DOHH2 (cell line): Measurements from ENCODE around the gene ABLIM2.

Experiments used
- H3F3A ChIP-seq: fragments of 200-600 bp; sonication (generic), shearing (Covaris generic); 2 replicates; pipeline ENCODE4 v1.6.0; 2016; ENCODE audit warnings: antibody characterized with exemption, mild to moderate bottlenecking; ENCODE audit not compliant: control insufficient read depth, insufficient read depth
- H3K27ac ChIP-seq: fragments of 200-600 bp; sonication (generic); 2 replicates; pipeline ENCODE4 v1.5.1; 2014; ENCODE audit warnings: low read depth, mild to moderate bottlenecking, low read length, moderate library complexity
- H3K27me3 ChIP-seq: fragments of 200-600 bp; sonication (generic); 2 replicates; pipeline ENCODE4 v1.6.1; 2014; ENCODE audit warnings: mild to moderate bottlenecking, low read length, mixed read lengths; ENCODE audit not compliant: control insufficient read depth
- H3K36me3 ChIP-seq: fragments of 200-600 bp; sonication (generic); 2 replicates; pipeline ENCODE4 v1.6.1; 2014; ENCODE audit warnings: mild to moderate bottlenecking, low read length, moderate library complexity, mixed read lengths; ENCODE audit not compliant: control insufficient read depth
- H3K4me1 ChIP-seq: fragments of 200-600 bp; sonication (generic); 2 replicates; pipeline ENCODE4 v1.6.1; 2014; ENCODE audit warnings: mild to moderate bottlenecking, low read length, mixed read lengths; ENCODE audit not compliant: control insufficient read depth
- H3K4me2 ChIP-seq: fragments of 200-600 bp; sonication (generic); 2 replicates; pipeline ENCODE4 v1.6.0; 2014; ENCODE audit warnings: mild to moderate bottlenecking, low read length, moderate library complexity
- H3K4me3 ChIP-seq: fragments of 200-600 bp; sonication (generic); 2 replicates; pipeline ENCODE4 v1.5.1; 2014; ENCODE audit warnings: mild to moderate bottlenecking, low read length, mixed read lengths
- H3K79me2 ChIP-seq: fragments of 200-600 bp; sonication (generic); 2 replicates; pipeline ENCODE4 v1.6.1; 2014; ENCODE audit warnings: mild to moderate bottlenecking, low read length, mixed read lengths; ENCODE audit not compliant: control insufficient read depth
- H3K9me2 ChIP-seq: fragments of 200-600 bp; sonication (generic); replicated peaks from 2 replicates; pipeline ENCODE4 v1.6.1; 2014; ENCODE audit warnings: mild to moderate bottlenecking, low read length, mixed read lengths; ENCODE audit not compliant: control insufficient read depth
- H3K9me3 ChIP-seq: fragments of 200-600 bp; sonication (generic); 2 replicates; pipeline ENCODE4 v1.6.1; 2014; ENCODE audit warnings: antibody characterized with exemption, low read length, mixed read lengths; ENCODE audit not compliant: control insufficient read depth, insufficient read depth
- H4K20me1 ChIP-seq: fragments of 200-600 bp; sonication (generic); 2 replicates; pipeline ENCODE4 v1.6.0; 2014; ENCODE audit warnings: low read depth, mild to moderate bottlenecking, antibody characterized with exemption, low read length, moderate library complexity; ENCODE audit not compliant: control insufficient read depth, insufficient read depth
- EZH2phosphoT487 ChIP-seq: fragments of 200-600 bp; sonication (generic); IDR thresholded peaks from 2 replicates; pipeline ENCODE4 v1.6.1; 2017; ENCODE audit warnings: borderline replicate concordance, mild to moderate bottlenecking, antibody characterized with exemption, low read length, moderate library complexity, mixed read lengths
- TF ChIP-seq, protein P1 (sequence below): fragments of 200-600 bp; sonication (generic); IDR thresholded peaks from one replicate; pipeline ENCODE4 v1.5.1; 2014; ENCODE audit warnings: antibody characterized with exemption, mild to moderate bottlenecking, low read depth, low read length; ENCODE audit not compliant: poor library complexity, severe bottlenecking

ABLIM2 gene

GRCh38 chr4:8029689-8030088 lies 128.9 kb downstream of the ABLIM2 start:
- no peaks in the 10 kb centered on the region for H4K20me1 ChIP-seq
- H3K27me3 ChIP-seq = no peaks in the 10 kb centered on the region
- H3F3A ChIP-seq = no peaks in the 10 kb centered on the region
- no peaks in the 10 kb centered on the region for H3K4me1 ChIP-seq
- H3K36me3 ChIP-seq = no peaks in the 10 kb centered on the region
- no peaks in the 10 kb centered on the region for H3K9me2 ChIP-seq
- H3K27ac ChIP-seq = no peak overlapping the region
- no peaks in the 10 kb centered on the region for H3K9me3 ChIP-seq
- TF ChIP-seq EZH2phosphoT487 = no peak
- TF ChIP-seq, protein P1, sequence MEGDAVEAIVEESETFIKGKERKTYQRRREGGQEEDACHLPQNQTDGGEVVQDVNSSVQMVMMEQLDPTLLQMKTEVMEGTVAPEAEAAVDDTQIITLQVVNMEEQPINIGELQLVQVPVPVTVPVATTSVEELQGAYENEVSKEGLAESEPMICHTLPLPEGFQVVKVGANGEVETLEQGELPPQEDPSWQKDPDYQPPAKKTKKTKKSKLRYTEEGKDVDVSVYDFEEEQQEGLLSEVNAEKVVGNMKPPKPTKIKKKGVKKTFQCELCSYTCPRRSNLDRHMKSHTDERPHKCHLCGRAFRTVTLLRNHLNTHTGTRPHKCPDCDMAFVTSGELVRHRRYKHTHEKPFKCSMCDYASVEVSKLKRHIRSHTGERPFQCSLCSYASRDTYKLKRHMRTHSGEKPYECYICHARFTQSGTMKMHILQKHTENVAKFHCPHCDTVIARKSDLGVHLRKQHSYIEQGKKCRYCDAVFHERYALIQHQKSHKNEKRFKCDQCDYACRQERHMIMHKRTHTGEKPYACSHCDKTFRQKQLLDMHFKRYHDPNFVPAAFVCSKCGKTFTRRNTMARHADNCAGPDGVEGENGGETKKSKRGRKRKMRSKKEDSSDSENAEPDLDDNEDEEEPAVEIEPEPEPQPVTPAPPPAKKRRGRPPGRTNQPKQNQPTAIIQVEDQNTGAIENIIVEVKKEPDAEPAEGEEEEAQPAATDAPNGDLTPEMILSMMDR = no peak
- H3K79me2 ChIP-seq = no peaks in the 10 kb centered on the region
- no peak overlapping the region for H3K4me3 ChIP-seq
- H3K4me2 ChIP-seq = no peak overlapping the region

GRCh38 chr4:8028884-8029568 lies 129.6 kb downstream of the ABLIM2 start:
- TF ChIP-seq EZH2phosphoT487 = no peak
- TF ChIP-seq, protein P1 = no peak

DNA sequence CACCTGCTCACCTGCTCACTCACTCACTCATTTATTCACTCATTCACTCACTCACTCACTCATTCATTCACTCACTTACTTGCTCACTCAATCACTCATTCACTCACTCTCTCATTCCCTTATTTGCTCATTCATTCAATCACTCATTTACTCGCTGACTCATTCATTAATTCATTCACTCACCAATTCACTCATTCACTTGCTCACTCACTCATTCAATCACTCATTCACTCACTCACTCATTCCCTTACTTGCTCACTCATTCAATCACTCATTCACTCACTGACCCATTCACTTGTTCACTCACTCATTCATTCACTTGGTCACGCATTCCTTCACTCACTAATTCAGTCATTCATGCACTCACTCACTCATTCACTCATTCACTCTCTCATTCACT lies 130.2 kb downstream of the ABLIM2 start:
- no peaks in the 10 kb centered on the region for H4K20me1 ChIP-seq

More at GRCh38 chr4:8028884-8029568, 129.6 kb downstream of the ABLIM2 start:
- Histone ChIP-seq H3K9me2 (no peaks in the 10 kb centered on the region), H3K27me3 (no peaks in the 10 kb centered on the region), H3K79me2 (no peaks in the 10 kb centered on the region), H3K9me3 (no peaks in the 10 kb centered on the region), H3K36me3 (no peaks in the 10 kb centered on the region), H4K20me1 (no peaks in the 10 kb centered on the region), H3K4me2 (no peak overlapping the region), H3K4me3 (no peak overlapping the region), H3K4me1 (no peaks in the 10 kb centered on the region), H3F3A (no peaks in the 10 kb centered on the region), H3K27ac (no peak overlapping the region)

More for the DNA sequence above, 130.2 kb downstream of the ABLIM2 start:
- H3K27me3 ChIP-seq = no peaks in the 10 kb centered on the region
- no peaks in the 10 kb centered on the region for H3F3A ChIP-seq
- H3K36me3 ChIP-seq = no peaks in the 10 kb centered on the region
- TF ChIP-seq EZH2phosphoT487 = no peak
- TF ChIP-seq, protein P1 = no peak
- no peaks in the 10 kb centered on the region for H3K9me2 ChIP-seq
- no peak overlapping the region for H3K4me3 ChIP-seq
- no peaks in the 10 kb centered on the region for H3K79me2 ChIP-seq
- H3K4me1 ChIP-seq = no peaks in the 10 kb centered on the region
- H3K27ac ChIP-seq = no peak overlapping the region
- H3K9me3 ChIP-seq = no peaks in the 10 kb centered on the region
- no peak overlapping the region for H3K4me2 ChIP-seq
